Ascending aorta (tissue), 2 donors: ENCODE results near the gene USH1G. TPM values are rescaled to one million over a fixed set of nuclear protein-coding genes. Genes with fewer than 3 reads are reported as not detected.

Experiments used
- DNase-seq, 2 donors: peaks; one replicate each; pipeline ENCODE4 v3.0.0-alpha.2; 2019; ENCODE audit warnings: low spot score in 2 of 2
- H3K27ac ChIP-seq, 2 donors: fragments of 200-600 bp; sonication (generic); one replicate each; pipeline ENCODE4 v1.5.1; 2016 to 2017; ENCODE audit warnings: mild to moderate bottlenecking in 1 of 2
- H3K27me3 ChIP-seq: fragments of 200-600 bp; sonication (generic); one replicate; pipeline ENCODE4 v1.5.1; 2017
- H3K36me3 ChIP-seq, 2 donors: fragments of 200-600 bp; sonication (generic); one replicate each; pipeline ENCODE4 v1.5.1; 2016
- H3K4me1 ChIP-seq, 2 donors: fragments of 200-600 bp; sonication (generic); one replicate each; pipeline ENCODE4 v1.5.1; 2016 to 2017; ENCODE audit warnings: mild to moderate bottlenecking in 1 of 2
- H3K4me3 ChIP-seq, 2 donors: fragments of 200-600 bp; sonication (generic); one replicate each; pipeline ENCODE4 v1.5.1; 2016 to 2017; ENCODE audit warnings: mild to moderate bottlenecking in 1 of 2
- H3K9me3 ChIP-seq, 2 donors: fragments of 200-600 bp; sonication (generic); one replicate each; pipeline ENCODE4 v1.5.1; 2016
- intact Hi-C: fragments of 100-400 bp; cut with DNase I; formaldehyde crosslinking; loops from one replicate; pipeline ENCODE4 v1.15.1; 2023
- total RNA-seq: library from RNA; depleted of rRNA; stranded (reverse); fragments of >200 nt; gene quantifications from one replicate; pipeline ENCODE4 v1.1.0, GENCODE V29; 2016
- TF ChIP-seq, protein P1 (sequence below), 3 experiments: fragments of 200-600 bp in 2 of 3; fragments of 450-650 bp in 1 of 3; sonication (generic) in 2 of 3; IDR thresholded peaks; one replicate each; pipeline ENCODE4 v1.5.1; 2016 to 2019; ENCODE audit warnings: antibody characterized with exemption in 3 of 3, mild to moderate bottlenecking in 1 of 3, moderate library complexity in 1 of 3

USH1G gene
- total RNA-seq, 1 donor from 2014 or later, result not detected

DNA sequence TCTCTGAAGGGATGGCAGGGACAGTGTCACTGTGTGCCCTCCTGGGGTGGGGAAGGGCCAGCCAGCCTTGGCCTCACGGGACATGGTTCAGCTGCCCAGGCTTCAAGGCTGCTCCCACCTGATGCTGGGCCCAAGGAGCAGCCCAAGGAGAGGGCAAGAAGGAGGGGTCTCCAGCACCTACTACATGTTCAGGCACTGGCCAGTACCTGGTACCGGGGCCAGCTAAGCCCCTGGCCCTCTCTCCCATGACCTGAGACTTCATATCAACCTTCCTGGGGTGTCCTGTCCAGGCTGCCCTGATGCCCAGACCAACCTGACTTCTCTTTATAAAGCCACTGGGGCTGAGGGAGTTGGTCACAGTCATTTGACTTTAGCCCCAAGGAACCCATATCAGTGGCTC, 1.3 kb downstream of the USH1G start:
- H3K4me3 ChIP-seq, result no peak overlapping the region
- intact Hi-C loops, result no loop called here

DNA sequence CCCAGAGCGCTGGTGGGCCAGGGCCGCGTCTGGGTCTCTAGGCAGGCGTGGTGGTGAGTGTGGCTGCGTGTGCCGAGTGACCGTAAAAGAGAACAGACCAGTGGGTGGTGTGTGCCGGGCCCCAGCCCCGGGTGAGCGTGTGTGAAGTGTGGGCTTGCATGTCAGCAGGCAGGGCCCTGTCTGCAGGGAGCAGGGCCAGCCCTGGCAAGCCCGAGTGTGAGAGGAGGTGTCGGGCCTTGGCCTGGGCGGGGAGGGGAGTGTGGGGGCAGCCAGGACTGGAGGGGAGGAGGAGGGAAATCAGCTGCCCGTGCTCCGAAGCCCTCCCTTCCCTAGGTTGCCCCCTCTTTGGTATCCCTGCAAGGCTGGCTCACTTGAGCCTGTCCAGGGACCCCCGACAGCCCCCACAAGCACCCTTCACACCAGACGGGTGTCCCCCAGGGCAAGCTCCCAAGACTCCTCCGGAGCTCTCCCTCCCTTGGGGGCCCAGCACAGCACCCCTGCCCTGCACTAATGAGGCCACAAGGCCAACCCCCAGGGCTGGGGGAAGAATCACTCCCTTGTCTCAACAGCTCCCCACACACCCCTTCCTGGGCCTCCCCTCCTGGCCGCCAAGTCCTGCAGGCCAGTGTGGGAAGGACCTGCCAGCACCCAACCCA, 1.9 kb downstream of the USH1G start:
- Histone ChIP-seq H3K27ac (no peak overlapping the region), H3K9me3 (no peaks in the 10 kb centered on the region), H3K36me3 (no peaks in the 10 kb centered on the region), H3K4me3 (no peak overlapping the region), H3K27me3 (peaks cover 31% of the 10 kb centered on the region), H3K4me1 (peaks cover 10 to 11% of the 10 kb centered on the region in 2 donors)
- TF ChIP-seq, protein P1, sequence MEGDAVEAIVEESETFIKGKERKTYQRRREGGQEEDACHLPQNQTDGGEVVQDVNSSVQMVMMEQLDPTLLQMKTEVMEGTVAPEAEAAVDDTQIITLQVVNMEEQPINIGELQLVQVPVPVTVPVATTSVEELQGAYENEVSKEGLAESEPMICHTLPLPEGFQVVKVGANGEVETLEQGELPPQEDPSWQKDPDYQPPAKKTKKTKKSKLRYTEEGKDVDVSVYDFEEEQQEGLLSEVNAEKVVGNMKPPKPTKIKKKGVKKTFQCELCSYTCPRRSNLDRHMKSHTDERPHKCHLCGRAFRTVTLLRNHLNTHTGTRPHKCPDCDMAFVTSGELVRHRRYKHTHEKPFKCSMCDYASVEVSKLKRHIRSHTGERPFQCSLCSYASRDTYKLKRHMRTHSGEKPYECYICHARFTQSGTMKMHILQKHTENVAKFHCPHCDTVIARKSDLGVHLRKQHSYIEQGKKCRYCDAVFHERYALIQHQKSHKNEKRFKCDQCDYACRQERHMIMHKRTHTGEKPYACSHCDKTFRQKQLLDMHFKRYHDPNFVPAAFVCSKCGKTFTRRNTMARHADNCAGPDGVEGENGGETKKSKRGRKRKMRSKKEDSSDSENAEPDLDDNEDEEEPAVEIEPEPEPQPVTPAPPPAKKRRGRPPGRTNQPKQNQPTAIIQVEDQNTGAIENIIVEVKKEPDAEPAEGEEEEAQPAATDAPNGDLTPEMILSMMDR (IDR thresholded peaks at IDR 0.05), result no peak
- no peak for DNase-seq
- intact Hi-C loops, result no loop called here

More for the DNA sequence above, 1.3 kb downstream of the USH1G start:
- TF ChIP-seq, protein P1 (IDR thresholded peaks at IDR 0.05), result no peak
- no peak overlapping the region for H3K27ac ChIP-seq
- peaks cover 31% of the 10 kb centered on the region for H3K27me3 ChIP-seq
- H3K36me3 ChIP-seq, result no peaks in the 10 kb centered on the region
- peaks cover 10 to 11% of the 10 kb centered on the region in 2 donors for H3K4me1 ChIP-seq
- no peaks in the 10 kb centered on the region for H3K9me3 ChIP-seq
- DNase-seq, result no peak

DNA sequence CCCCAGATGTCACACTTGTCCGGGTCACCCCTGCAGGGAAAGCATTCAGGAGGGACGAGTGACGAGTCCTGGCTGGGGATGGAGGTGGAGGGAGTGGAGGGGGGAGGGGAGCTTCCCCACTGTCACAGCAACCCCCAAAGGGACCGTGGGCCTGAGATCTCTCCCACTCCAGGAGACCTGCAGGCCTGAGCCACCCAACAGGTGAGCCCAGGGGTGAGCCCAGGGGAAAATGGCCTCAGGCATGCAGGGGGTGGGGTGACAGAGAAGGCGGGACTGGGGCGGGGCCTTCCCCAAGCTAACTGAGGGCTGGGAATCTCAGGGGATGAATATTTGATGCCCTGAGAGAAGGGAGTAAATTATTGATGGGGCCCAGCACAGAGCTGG, 2.4 kb downstream of the USH1G start:
- H3K4me1 ChIP-seq, result peaks cover 10 to 11% of the 10 kb centered on the region in 2 donors
- no peak overlapping the region for H3K4me3 ChIP-seq
- H3K36me3 ChIP-seq, result no peaks in the 10 kb centered on the region
- H3K9me3 ChIP-seq, result no peaks in the 10 kb centered on the region
- intact Hi-C loops, result no loop called here
- no peak for DNase-seq
- no peak overlapping the region for H3K27ac ChIP-seq
- TF ChIP-seq, protein P1 (IDR thresholded peaks at IDR 0.05), result no peak
- H3K27me3 ChIP-seq, result peaks cover 31% of the 10 kb centered on the region

DNA sequence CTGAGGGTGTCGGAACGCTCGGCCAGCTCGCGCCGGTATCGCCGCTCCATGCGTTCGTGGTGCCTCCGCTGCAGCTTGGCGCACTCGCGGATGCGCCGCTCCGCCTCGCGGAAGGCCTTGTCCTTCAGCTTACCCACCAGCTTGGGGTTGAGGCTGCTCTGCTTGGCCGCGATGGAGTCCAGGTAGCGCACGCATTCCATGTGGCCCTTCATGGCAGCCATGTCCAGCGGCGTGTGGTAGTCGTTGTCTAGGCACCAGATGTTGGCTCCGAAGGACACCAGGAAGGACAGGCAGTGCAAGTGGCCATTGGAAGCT, 2.8 kb downstream of the USH1G start:
- no peak for DNase-seq
- Histone ChIP-seq H3K27me3 (peaks cover 31% of the 10 kb centered on the region), H3K27ac (no peak overlapping the region), H3K9me3 (no peaks in the 10 kb centered on the region), H3K4me3 (no peak overlapping the region), H3K36me3 (no peaks in the 10 kb centered on the region), H3K4me1 (peaks cover 10 to 11% of the 10 kb centered on the region in 2 donors)
- TF ChIP-seq, protein P1 (IDR thresholded peaks at IDR 0.05), result no peak
- intact Hi-C loops, result no loop called here

DNA sequence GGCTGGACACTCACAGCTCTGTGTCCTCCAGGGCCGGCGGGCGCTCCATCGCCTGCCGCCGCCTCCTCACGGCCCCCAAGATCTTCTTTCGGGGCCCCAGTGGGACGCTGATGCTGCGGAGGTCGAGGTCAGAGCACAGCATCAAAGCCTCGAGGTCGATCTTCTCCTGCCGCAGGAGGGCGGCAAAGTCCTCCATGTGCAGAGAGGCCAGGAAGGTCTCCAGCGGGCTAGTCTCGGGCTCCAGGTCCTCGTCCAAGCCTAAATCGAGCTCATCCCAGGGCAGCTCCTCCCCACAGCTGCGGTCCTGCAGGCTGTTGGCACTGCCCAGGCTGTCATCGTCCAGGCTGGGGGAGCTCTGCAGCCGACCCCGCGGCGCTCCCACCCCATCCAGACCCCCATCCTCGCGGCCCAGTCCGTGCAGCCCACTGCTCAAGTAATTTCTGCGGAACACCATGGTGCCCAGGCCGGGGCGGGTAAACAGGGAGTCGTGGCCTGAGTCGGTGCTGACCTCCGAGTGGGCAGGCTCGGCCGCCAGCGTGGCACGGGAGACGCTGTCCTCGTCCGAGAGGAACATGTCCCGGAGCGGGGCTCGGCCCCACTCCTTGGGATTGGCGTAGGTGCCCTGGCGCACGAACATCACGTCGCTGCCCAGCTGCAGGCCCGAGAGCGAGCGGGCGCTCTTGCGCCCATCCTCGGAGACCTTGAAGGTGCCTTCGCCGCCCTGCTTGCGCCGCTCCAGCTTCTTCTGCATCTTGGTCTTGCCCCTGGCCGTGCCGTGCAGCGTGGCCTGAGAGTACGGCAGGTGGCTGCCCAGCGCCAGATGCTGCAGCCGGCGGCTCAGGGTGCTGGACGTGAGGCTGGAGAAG, 3.4 kb downstream of the USH1G start:
- Histone ChIP-seq H3K4me1 (peaks cover 10 to 11% of the 10 kb centered on the region in 2 donors), H3K27ac (no peak overlapping the region), H3K36me3 (no peaks in the 10 kb centered on the region), H3K4me3 (no peak overlapping the region), H3K27me3 (peaks cover 28% of the 10 kb centered on the region), H3K9me3 (no peaks in the 10 kb centered on the region)
- intact Hi-C loops, result no loop called here
- TF ChIP-seq, protein P1 (IDR thresholded peaks at IDR 0.05), result no peak
- no peak for DNase-seq
